Hematopoietic multipotent progenitor cell treated with erythropoietin and hydrocortisone succinate and interleukin-3 and kit ligand, for 8 days (in vitro differentiated cells): Measurements from ENCODE around the gene ZNF823.
"Not testable (repeated sequence)": the region's sequence is repeated elsewhere in the genome, so short reads cannot be mapped to it uniquely, and the experiment has no call there.

ENCODE experiments used
- DNase-seq: peaks from one replicate; pipeline ENCODE4 v3.0.0-alpha.2; 2015

ZNF823 gene

DNA sequence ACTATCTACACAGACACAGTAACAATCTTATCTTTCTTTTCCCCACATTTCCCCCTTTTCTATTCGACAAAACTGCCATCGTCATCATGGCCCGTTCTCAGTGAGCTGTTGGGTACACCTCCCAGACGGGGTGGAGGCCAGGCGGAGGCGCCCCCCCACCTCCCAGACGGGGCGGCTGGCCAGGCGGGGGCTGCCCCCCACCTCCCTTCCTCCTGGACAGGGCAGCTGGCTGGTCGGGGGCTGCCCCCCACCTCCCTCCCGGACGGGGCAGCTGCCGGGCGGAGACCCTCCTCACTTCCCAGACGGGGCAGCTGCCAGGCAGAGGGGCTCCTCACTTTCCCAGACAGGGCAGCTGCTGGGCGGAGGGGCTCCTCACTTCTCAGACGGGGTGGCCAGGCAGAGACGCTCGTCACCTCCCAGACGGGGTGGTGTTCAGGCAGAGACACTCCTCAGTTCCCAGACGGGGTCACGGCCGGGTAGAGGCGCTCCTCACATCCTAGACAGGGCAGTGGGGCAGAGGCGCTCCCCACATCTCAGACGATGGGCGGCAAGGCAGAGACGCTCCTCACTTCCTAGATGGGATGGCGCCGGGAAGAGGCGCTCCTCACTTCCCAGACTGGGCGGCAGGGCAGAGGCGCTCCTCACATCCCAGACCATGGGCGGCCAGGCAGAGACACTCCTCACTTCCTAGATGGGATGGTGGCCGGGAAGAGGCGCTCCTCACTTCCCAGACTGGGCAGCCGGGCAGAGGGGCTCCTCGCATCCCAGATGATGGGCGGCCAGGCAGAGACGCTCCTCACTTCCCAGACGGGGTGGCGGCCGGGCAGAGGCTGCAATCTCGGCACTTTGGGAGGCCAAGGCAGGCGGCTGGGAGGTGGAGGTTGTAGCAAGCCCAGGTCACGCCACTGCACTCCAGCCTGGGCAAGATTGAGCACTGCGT is 61.8 kb downstream of the ZNF823 start:
- DNase-seq, result not testable (repeated sequence)

DNA sequence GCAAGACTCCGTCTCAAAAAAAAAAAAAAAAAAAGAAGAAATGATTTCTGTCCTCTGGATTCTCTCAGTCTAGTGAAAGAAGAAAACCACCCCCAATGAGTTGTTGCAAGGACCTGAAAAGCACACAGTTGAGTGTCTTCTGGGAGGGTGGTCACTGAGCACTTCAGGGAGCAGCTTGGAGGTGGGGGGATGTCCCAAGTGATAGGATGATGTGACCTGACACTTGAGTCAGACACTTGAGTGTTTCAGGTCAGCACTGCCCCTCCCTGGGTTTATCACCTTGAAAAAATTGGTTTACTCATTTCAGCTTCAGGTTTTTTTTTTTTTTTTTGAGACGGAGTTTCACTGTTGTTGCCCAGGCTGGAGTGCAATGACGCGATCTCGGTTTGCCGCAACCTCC is 63.2 kb downstream of the ZNF823 start:
- no peak for DNase-seq

DNA sequence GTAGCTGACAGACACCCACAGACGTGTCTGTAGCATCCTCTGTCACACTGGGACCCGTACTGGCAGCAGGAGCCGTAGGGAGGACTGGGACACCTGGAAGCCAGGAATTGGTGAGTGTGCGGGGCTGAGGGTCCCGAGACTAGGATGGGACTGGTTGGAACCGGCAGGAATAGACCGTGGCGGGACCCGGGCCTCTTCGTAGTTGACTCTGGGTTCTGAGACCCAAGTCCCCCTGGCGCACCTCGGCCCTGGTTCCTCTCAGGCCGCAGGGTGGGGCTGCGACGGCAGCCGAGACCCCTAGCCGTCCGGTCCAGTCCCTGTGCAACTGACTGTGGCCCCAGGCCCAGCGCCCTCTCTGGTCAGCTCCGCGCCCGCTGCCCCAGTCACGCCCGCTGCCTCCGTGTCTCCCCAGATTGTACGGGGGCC is 64.7 kb downstream of the ZNF823 start:
- no peak for DNase-seq

DNA sequence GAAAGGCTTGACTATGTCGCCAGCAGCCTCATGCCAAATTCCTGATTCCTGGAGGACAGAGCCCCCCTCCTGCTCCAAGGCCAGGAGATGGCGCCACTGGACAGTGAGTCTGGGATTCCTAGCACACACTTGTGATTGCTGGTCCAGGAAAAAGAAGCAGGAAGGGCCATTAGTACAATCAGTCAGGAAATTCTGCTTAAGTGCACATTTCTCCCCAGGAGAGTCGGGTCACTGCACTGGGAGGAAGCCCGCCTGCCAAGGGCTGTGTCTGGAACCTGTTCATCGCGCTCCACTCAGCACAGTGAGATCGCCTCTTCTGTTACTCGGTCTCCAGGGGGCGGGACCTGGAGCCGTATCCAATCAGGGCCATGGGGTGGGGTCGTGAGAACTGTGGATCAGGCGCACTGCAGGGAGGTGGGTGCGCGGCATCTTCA is 65.1 kb downstream of the ZNF823 start:
- DNase-seq, result peak; percentile 52
